Thoracic aorta (tissue), 2 donors: ENCODE data around the gene CAPN7. TPM values are rescaled to one million over a fixed set of nuclear protein-coding genes. Genes with fewer than 3 reads are reported as not detected.

Experiments
- ATAC-seq: fragments of 150-250 bp; one replicate; pipeline ENCODE4 v1.8.0; 2017; ENCODE audit warnings: low read depth; ENCODE audit not compliant: insufficient number of reproducible peaks, low FRiP score
- DNase-seq: peaks from one replicate; pipeline ENCODE4 v3.0.0-alpha.2; 2020; ENCODE audit warnings: low spot score
- H3K27ac ChIP-seq, 2 donors: fragments of 200-600 bp; sonication (generic); 1 replicate in 1 of 2; 2 replicates in 1 of 2; pipeline ENCODE4 v1.5.1; 2016; ENCODE audit warnings: mild to moderate bottlenecking in 2 of 2, moderate library complexity in 2 of 2
- H3K27me3 ChIP-seq: fragments of 200-600 bp; sonication (generic); replicated peaks from 2 replicates; pipeline ENCODE4 v1.6.0; 2016; ENCODE audit warnings: mild to moderate bottlenecking; ENCODE audit not compliant: insufficient read depth
- H3K36me3 ChIP-seq: fragments of 200-600 bp; sonication (generic); one replicate; pipeline ENCODE4 v1.5.1; 2016
- H3K4me1 ChIP-seq, 2 donors: fragments of 200-600 bp; sonication (generic); 1 replicate in 1 of 2; 2 replicates in 1 of 2; pipeline versions ENCODE4 v1.5.1 to v1.6.0; 2016; ENCODE audit warnings: low read depth in 2 of 2, mild to moderate bottlenecking in 1 of 2; ENCODE audit not compliant: control insufficient read depth in 1 of 2
- H3K4me3 ChIP-seq: fragments of 200-600 bp; sonication (generic); 2 replicates; pipeline ENCODE4 v1.5.1; 2016; ENCODE audit warnings: mild to moderate bottlenecking
- H3K9me3 ChIP-seq: fragments of 200-600 bp; sonication (generic); 2 replicates; pipeline ENCODE4 v1.5.1; 2016
- CTCF ChIP-seq: fragments of 200-600 bp; sonication (generic); IDR thresholded peaks from one replicate; pipeline ENCODE4 v1.5.1; 2019; ENCODE audit warnings: antibody characterized with exemption
- total RNA-seq, 2 donors: library from RNA; depleted of rRNA; stranded (reverse); fragments of >200 nt; gene quantifications; one replicate each; pipeline versions ENCODE4 v1.1.0 to v1.2.3, GENCODE V29; 2016

The CAPN7 gene
- total RNA-seq, 2 donors from 2014 or later, result 40.1 to 73.8 TPM

- peaks cover 54% of the 10 kb centered on the region for H3K36me3 ChIP-seq
- H3K4me1 ChIP-seq, result no peaks in the 10 kb centered on the region
- no peak for DNase-seq
- no peak overlapping the region for H3K27ac ChIP-seq
- no peaks in the 10 kb centered on the region for H3K27me3 ChIP-seq
- H3K9me3 ChIP-seq, result no peaks in the 10 kb centered on the region
- no peak overlapping the region for H3K4me3 ChIP-seq
- no peak for ATAC-seq
- no peak for TF ChIP-seq CTCF
These were observed 40.1 kb downstream of the CAPN7 start for GRCh38 chr3:15246186-15246585.

DNA sequence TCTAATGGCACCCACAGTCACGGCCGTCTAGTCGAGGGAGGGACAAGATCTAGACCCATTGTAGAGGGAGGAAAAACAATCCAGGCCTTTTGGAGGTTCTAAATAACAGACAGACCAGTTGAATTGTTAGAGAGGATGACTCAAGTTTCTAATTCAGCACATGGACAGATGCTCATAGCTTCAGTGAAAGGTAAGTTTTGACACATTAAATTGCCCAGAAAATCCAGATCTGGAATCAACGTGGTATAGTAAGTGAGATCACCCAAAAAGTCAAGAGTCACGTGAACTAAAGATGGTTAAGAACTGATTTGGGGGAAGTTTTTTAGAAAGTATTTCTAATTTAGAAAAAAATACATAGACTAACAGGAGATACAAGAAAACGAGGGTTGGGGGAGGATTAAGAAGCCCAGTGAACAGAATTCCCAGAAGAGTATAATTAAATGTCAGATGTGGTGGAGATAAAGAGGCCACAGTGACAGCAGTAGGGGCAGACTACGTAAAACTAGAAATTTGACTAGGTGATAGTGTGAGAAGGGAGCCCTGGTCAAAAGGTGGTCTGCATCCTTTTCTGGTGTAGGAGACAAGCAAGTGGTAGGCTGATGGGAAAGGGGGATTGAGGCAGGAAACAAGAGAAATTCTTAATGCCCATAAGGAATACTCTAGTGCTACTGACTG is 47.1 kb downstream of the CAPN7 start:
- no peaks in the 10 kb centered on the region for H3K9me3 ChIP-seq
- no peaks in the 10 kb centered on the region for H3K4me1 ChIP-seq
- no peak overlapping the region for H3K4me3 ChIP-seq
- peak overlapping the region in 1 of 2 donors; percentile 23 for H3K27ac ChIP-seq
- no peaks in the 10 kb centered on the region for H3K27me3 ChIP-seq
- DNase-seq (no peak), ATAC-seq (no peak)
- peaks cover 44% of the 10 kb centered on the region for H3K36me3 ChIP-seq
- TF ChIP-seq CTCF, result no peak

DNA sequence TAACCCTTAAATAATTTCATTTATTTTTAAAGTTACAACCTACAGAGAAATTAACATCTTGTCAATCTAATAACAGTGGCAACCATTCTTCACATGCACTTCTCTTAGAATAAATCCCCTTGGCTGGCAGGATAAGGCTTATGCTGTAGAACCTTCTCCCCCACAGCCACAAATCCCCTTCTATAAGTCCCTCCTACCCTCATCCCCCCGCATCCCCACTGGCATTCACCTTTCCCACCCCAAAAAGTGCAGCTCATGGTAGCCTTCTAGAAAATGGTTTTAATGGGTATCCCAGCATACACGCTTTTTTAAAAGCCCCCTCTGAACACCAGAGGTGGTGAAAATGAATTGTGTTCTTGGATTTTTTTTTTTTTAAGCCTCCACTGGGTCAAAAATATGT is 49.2 kb downstream of the CAPN7 start:
- TF ChIP-seq CTCF, result no peak
- H3K9me3 ChIP-seq, result no peaks in the 10 kb centered on the region
- H3K4me1 ChIP-seq, result no peaks in the 10 kb centered on the region
- no peak overlapping the region for H3K27ac ChIP-seq
- DNase-seq (no peak), ATAC-seq (no peak)
- H3K27me3 ChIP-seq, result no peaks in the 10 kb centered on the region
- peaks cover 45% of the 10 kb centered on the region for H3K36me3 ChIP-seq
- H3K4me3 ChIP-seq, result no peak overlapping the region

- no peak for DNase-seq
These were observed 50.9 kb downstream of the CAPN7 start for GRCh38 chr3:15256861-15257341.

DNA sequence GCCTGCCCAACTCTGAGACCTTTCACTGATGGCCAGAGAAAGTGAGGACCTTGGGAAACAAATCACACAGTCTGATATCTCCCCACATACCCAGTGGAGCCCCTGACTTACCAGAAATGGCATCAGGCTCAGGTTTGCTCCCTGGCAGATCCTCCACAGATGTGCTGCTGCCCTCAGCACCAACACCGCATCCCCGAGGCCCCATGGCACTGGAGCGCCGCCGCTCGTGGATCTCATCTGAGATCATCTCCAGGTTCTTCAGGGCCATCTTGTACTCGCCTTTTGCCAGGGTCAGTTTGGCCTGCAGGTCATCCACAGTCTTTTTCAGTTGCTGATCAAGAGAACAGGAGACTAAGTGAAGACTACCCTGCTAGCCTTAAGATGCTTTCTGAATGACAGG is 52.7 kb downstream of the CAPN7 start:
- H3K36me3 ChIP-seq, result peaks cover 29% of the 10 kb centered on the region
- ATAC-seq (no peak), DNase-seq (no peak)
- H3K9me3 ChIP-seq, result no peaks in the 10 kb centered on the region
- no peaks in the 10 kb centered on the region for H3K27me3 ChIP-seq
- TF ChIP-seq CTCF, result no peak
- H3K4me1 ChIP-seq, result no peaks in the 10 kb centered on the region
- H3K4me3 ChIP-seq, result no peak overlapping the region
- H3K27ac ChIP-seq, result no peak overlapping the region

More at GRCh38 chr3:15256861-15257341, 50.9 kb downstream of the CAPN7 start:
- Histone ChIP-seq H3K27ac (peak overlapping the region in 1 of 2 donors; percentile 24), H3K4me3 (no peak overlapping the region), H3K9me3 (no peaks in the 10 kb centered on the region), H3K4me1 (no peaks in the 10 kb centered on the region), H3K27me3 (no peaks in the 10 kb centered on the region), H3K36me3 (peaks cover 36% of the 10 kb centered on the region)
- TF ChIP-seq CTCF, result no peak
- ATAC-seq, result no peak
